DND-41 (cell line): ENCODE data around the gene LCA5L.

Experiments
- ATAC-seq: fragments of 200-7000 bp; cut with Tn5 transposase; 3 replicates; pipeline ENCODE4 v1.9.1; 2021; ENCODE audit warnings: low read depth; ENCODE audit not compliant: insufficient read depth
- DNase-seq: peaks from one replicate; pipeline ENCODE4 v3.0.0-alpha.2; 2020
- H2AFZ ChIP-seq: 2 replicates; pipeline ENCODE4 v1.6.0; 2012; ENCODE audit warnings: low read depth, low read length
- H3K27ac ChIP-seq: 2 replicates; pipeline ENCODE4 v1.5.1; 2012; ENCODE audit warnings: low read length, inconsistent platforms
- H3K27me3 ChIP-seq: fragments of 200-600 bp; sonication (generic); 2 replicates; pipeline ENCODE4 v1.6.0; 2012; ENCODE audit warnings: low read length, mild to moderate bottlenecking, inconsistent platforms; ENCODE audit not compliant: insufficient read depth, poor library complexity
- H3K36me3 ChIP-seq: 2 replicates; pipeline ENCODE4 v1.5.1; 2012; ENCODE audit warnings: low read length, inconsistent platforms; ENCODE audit not compliant: insufficient read depth
- H3K4me1 ChIP-seq: 2 replicates; pipeline ENCODE4 v1.5.1; 2012; ENCODE audit warnings: mild to moderate bottlenecking, low read length; ENCODE audit not compliant: insufficient read depth
- H3K4me2 ChIP-seq: 2 replicates; pipeline ENCODE4 v1.6.0; 2012; ENCODE audit warnings: mild to moderate bottlenecking, moderate library complexity, low read length, inconsistent platforms; ENCODE audit not compliant: insufficient read depth
- H3K4me3 ChIP-seq, 2 experiments: fragments of 200-600 bp in 1 of 2; shearing (Covaris generic) in 1 of 2; 2 replicates each; pipeline ENCODE4 v1.5.1; 2012 to 2016; ENCODE audit warnings: inconsistent platforms in 2 of 2, low read length in 2 of 2, mild to moderate bottlenecking in 2 of 2, low read depth in 1 of 2, moderate library complexity in 1 of 2
- H3K79me2 ChIP-seq: 2 replicates; pipeline ENCODE4 v1.6.0; 2012; ENCODE audit warnings: low read length, inconsistent platforms; ENCODE audit not compliant: insufficient read depth
- H3K9ac ChIP-seq: 2 replicates; pipeline ENCODE4 v1.6.0; 2012; ENCODE audit warnings: low read depth, mild to moderate bottlenecking, inconsistent platforms, low read length, moderate library complexity
- H3K9me3 ChIP-seq: 2 replicates; pipeline ENCODE4 v1.5.1; 2012; ENCODE audit warnings: low read length, moderate library complexity, mild to moderate bottlenecking, inconsistent platforms; ENCODE audit not compliant: insufficient read depth, severe bottlenecking
- H4K20me1 ChIP-seq: 2 replicates; pipeline ENCODE4 v1.6.0; 2012; ENCODE audit warnings: low read length; ENCODE audit not compliant: insufficient read depth
- CTCF ChIP-seq: IDR thresholded peaks from 2 replicates; pipeline ENCODE4 v1.5.1; 2012; ENCODE audit warnings: borderline replicate concordance, low read length, moderate library complexity, mild to moderate bottlenecking; ENCODE audit not compliant: poor library complexity, severe bottlenecking; ENCODE audit errors: extremely low read depth
- EZH2 ChIP-seq: IDR thresholded peaks from 3 replicates; pipeline ENCODE4 v1.6.1; 2012; ENCODE audit warnings: borderline replicate concordance, low read depth, mild to moderate bottlenecking, moderate library complexity, low read length, inconsistent platforms; ENCODE audit not compliant: severe bottlenecking

The LCA5L gene

GRCh38 chr21:39471598-39471997 lies 26.0 kb upstream of the LCA5L start:
- H3K4me1 ChIP-seq: no peaks in the 10 kb centered on the region
- H3K27ac ChIP-seq: no peak overlapping the region
- no peaks in the 10 kb centered on the region for H3K9me3 ChIP-seq
- DNase-seq (no peak), ATAC-seq (no peak)
- no peak overlapping the region for H3K9ac ChIP-seq
- H4K20me1 ChIP-seq: peaks cover 2% of the 10 kb centered on the region; the same call in 1 of the 2 replicates
- no peak for TF ChIP-seq EZH2
- no peak for TF ChIP-seq CTCF
- no peak overlapping the region for H2AFZ ChIP-seq
- no peaks in the 10 kb centered on the region for H3K27me3 ChIP-seq
- H3K4me3 ChIP-seq: no peak overlapping the region
- no peaks in the 10 kb centered on the region for H3K79me2 ChIP-seq
- no peaks in the 10 kb centered on the region for H3K36me3 ChIP-seq
- H3K4me2 ChIP-seq: no peak overlapping the region

GRCh38 chr21:39468559-39468958 lies 23.0 kb upstream of the LCA5L start:
- H3K79me2 ChIP-seq: no peaks in the 10 kb centered on the region
- H3K9me3 ChIP-seq: no peaks in the 10 kb centered on the region
- TF ChIP-seq CTCF (no peak), EZH2 (no peak)

GRCh38 chr21:39467746-39468145 lies 22.2 kb upstream of the LCA5L start:
- H3K4me3 ChIP-seq: no peak overlapping the region
- no peak overlapping the region for H3K4me2 ChIP-seq
- no peak overlapping the region for H3K9ac ChIP-seq
- no peaks in the 10 kb centered on the region for H3K9me3 ChIP-seq
- H3K27ac ChIP-seq: no peak overlapping the region
- H3K4me1 ChIP-seq: no peaks in the 10 kb centered on the region
- no peaks in the 10 kb centered on the region for H3K27me3 ChIP-seq
- peaks cover 2% of the 10 kb centered on the region; the same call in 1 of the 2 replicates for H4K20me1 ChIP-seq
- no peaks in the 10 kb centered on the region for H3K36me3 ChIP-seq
- DNase-seq (no peak), ATAC-seq (no peak)
- TF ChIP-seq CTCF (no peak), EZH2 (no peak)
- H3K79me2 ChIP-seq: no peaks in the 10 kb centered on the region
- no peak overlapping the region for H2AFZ ChIP-seq

More at GRCh38 chr21:39468559-39468958, 23.0 kb upstream of the LCA5L start:
- DNase-seq (no peak), ATAC-seq (no peak)
- no peaks in the 10 kb centered on the region for H3K27me3 ChIP-seq
- H3K27ac ChIP-seq: no peak overlapping the region
- H3K4me3 ChIP-seq: no peak overlapping the region
- no peaks in the 10 kb centered on the region for H3K36me3 ChIP-seq
- H3K4me1 ChIP-seq: no peaks in the 10 kb centered on the region
- peaks cover 2% of the 10 kb centered on the region; the same call in 1 of the 2 replicates for H4K20me1 ChIP-seq
- no peak overlapping the region for H3K9ac ChIP-seq
- no peak overlapping the region for H3K4me2 ChIP-seq
- no peak overlapping the region for H2AFZ ChIP-seq

GRCh38 chr21:39466584-39466983 lies 21.0 kb upstream of the LCA5L start:
- DNase-seq (no peak), ATAC-seq (no peak)
- TF ChIP-seq EZH2: no peak
- TF ChIP-seq CTCF: no peak
- Histone ChIP-seq H2AFZ (no peak overlapping the region), H3K79me2 (no peaks in the 10 kb centered on the region), H3K4me1 (no peaks in the 10 kb centered on the region), H3K36me3 (no peaks in the 10 kb centered on the region), H3K4me2 (no peak overlapping the region), H3K9ac (no peak overlapping the region), H4K20me1 (no peaks in the 10 kb centered on the region), H3K4me3 (no peak overlapping the region), H3K27ac (no peak overlapping the region), H3K9me3 (no peaks in the 10 kb centered on the region), H3K27me3 (no peaks in the 10 kb centered on the region)
